Measurements from ENCODE around the gene ZSWIM9. TPM values are rescaled to one million over a fixed set of nuclear protein-coding genes. Genes with fewer than 3 reads are reported as not detected.
"Not testable (repeated sequence)": the region's sequence is repeated elsewhere in the genome, so short reads cannot be mapped to it uniquely, and the experiment has no call there.

Gene ZSWIM9
- total RNA-seq, 1 experiment from 2014 or later = 0.03 TPM

GRCh38 chr19:48216933-48217332 is 46.5 kb downstream of the ZSWIM9 start:
- DNase-seq (ENCODE audit: low spot score) = no peak

GRCh38 chr19:48218997-48219396 is 48.5 kb downstream of the ZSWIM9 start:
- peak; percentile 18 for DNase-seq (ENCODE audit: low spot score)

- DNase-seq (ENCODE audit: low spot score) = not testable (repeated sequence)
Measured at GRCh38 chr19:48220784-48221183, 50.3 kb downstream of the ZSWIM9 start.

GRCh38 chr19:48221628-48222027 is 51.1 kb downstream of the ZSWIM9 start:
- DNase-seq (ENCODE audit: low spot score) = no peak

GRCh38 chr19:48230555-48231129 is 60.2 kb downstream of the ZSWIM9 start:
- no peak for DNase-seq (ENCODE audit: low spot score)

- DNase-seq (ENCODE audit: low spot score) = no peak
Measured at GRCh38 chr19:48237057-48237456, 66.6 kb downstream of the ZSWIM9 start.

GRCh38 chr19:48239120-48239519 is 68.6 kb downstream of the ZSWIM9 start:
- no peak for DNase-seq (ENCODE audit: low spot score)

GRCh38 chr19:48239582-48240141 is 69.2 kb downstream of the ZSWIM9 start:
- DNase-seq (ENCODE audit: low spot score) = peak; percentile 39

GRCh38 chr19:48241771-48242170 is 71.3 kb downstream of the ZSWIM9 start:
- DNase-seq (ENCODE audit: low spot score) = not testable (repeated sequence)

GRCh38 chr19:48244281-48244680 is 73.8 kb downstream of the ZSWIM9 start:
- peak; percentile 24 for DNase-seq (ENCODE audit: low spot score)

- DNase-seq (ENCODE audit: low spot score) = no peak
Measured at GRCh38 chr19:48246101-48246500, 75.6 kb downstream of the ZSWIM9 start.

GRCh38 chr19:48247212-48247611 is 76.7 kb downstream of the ZSWIM9 start:
- DNase-seq (ENCODE audit: low spot score) = no peak

Other genes starting within 250 kb of the ZSWIM9 start
- not detected in 2 replicates for gene BSPH1, start 178.5 kb upstream of the ZSWIM9 start, total RNA-seq (2014; rRNA removed; shearing (Covaris generic))
- gene ELSPBP1, start 176.0 kb upstream of the ZSWIM9 start, total RNA-seq (2014; rRNA removed; shearing (Covaris generic)) = not detected in 2 replicates
- gene CABP5, start 126.6 kb upstream of the ZSWIM9 start, total RNA-seq (2014; rRNA removed; shearing (Covaris generic)) = not detected in 2 replicates
- gene PLA2G4C, start 59.9 kb upstream of the ZSWIM9 start, total RNA-seq (2014; rRNA removed; shearing (Covaris generic)) = 8.0 and 8.4 TPM in 2 replicates
- gene LIG1, start 336 bp upstream of the ZSWIM9 start, total RNA-seq (2014; rRNA removed; shearing (Covaris generic)) = 30.1 and 35.7 TPM in 2 replicates
- 4.3 and 7.7 TPM in 2 replicates for gene CARD8, start 85.2 kb downstream of the ZSWIM9 start, total RNA-seq (2014; rRNA removed; shearing (Covaris generic))
- 0.79 and 5.5 TPM in 2 replicates for gene ZNF114, start 99.4 kb downstream of the ZSWIM9 start, total RNA-seq (2014; rRNA removed; shearing (Covaris generic))
- gene EMP3, start 154.9 kb downstream of the ZSWIM9 start, total RNA-seq (2014; rRNA removed; shearing (Covaris generic)) = 67.5 and 98.5 TPM in 2 replicates
- gene TMEM143, start 193.3 kb downstream of the ZSWIM9 start, total RNA-seq (2014; rRNA removed; shearing (Covaris generic)) = 1.8 and 2.5 TPM in 2 replicates
- gene SYNGR4, start 193.7 kb downstream of the ZSWIM9 start, total RNA-seq (2014; rRNA removed; shearing (Covaris generic)) = not detected in 2 replicates
- 64.2 and 71.5 TPM in 2 replicates for gene KDELR1, start 220.9 kb downstream of the ZSWIM9 start, total RNA-seq (2014; rRNA removed; shearing (Covaris generic))
- gene GRIN2D, start 223.0 kb downstream of the ZSWIM9 start, total RNA-seq (2014; rRNA removed; shearing (Covaris generic)) = not detected in 2 replicates